Body of pancreas (tissue), 4 donors: Measurements from ENCODE around the gene AOC1.

Experiments
- CTCF ChIP-seq, 7 experiments: fragments of 450-650 bp in 4 of 7; fragments of 200-600 bp in 3 of 7; sonication (generic) in 3 of 7; IDR thresholded peaks; one replicate each; pipeline ENCODE4 v1.5.1; 2016 to 2019; ENCODE audit warnings: antibody characterized with exemption in 7 of 7
- POLR2A ChIP-seq, 3 donors: fragments of 450-650 bp; IDR thresholded peaks; one replicate each; pipeline ENCODE4 v1.6.1; 2016; ENCODE audit warnings: antibody characterized with exemption in 3 of 3, mild to moderate bottlenecking in 2 of 3

GRCh38 chr7:150890853-150891584, 38.7 kb downstream of the AOC1 start:
- no peak for TF ChIP-seq POLR2A (IDR thresholded peaks at IDR 0.05)
- TF ChIP-seq CTCF (IDR thresholded peaks at IDR 0.05), result no peak
